BE2C (cell line): ENCODE results near the gene PKMYT1.

Source experiments
- DNase-seq: peaks from one replicate; pipeline ENCODE4 v3.0.0-alpha.2; 2020
- H3K27me3 ChIP-seq: fragments of 250-450 bp; sonication (Bioruptor Pico); 2 replicates; pipeline ENCODE4 v1.5.1; 2020; ENCODE audit warnings: mild to moderate bottlenecking
- H3K36me3 ChIP-seq: fragments of 250-450 bp; sonication (Bioruptor Pico); 2 replicates; pipeline ENCODE4 v1.5.1; 2020; ENCODE audit warnings: mild to moderate bottlenecking
- H3K4me1 ChIP-seq: fragments of 250-450 bp; sonication (Bioruptor Pico); 2 replicates; pipeline ENCODE4 v1.5.1; 2020
- H3K4me3 ChIP-seq: 2 replicates; pipeline ENCODE4 v1.5.1; 2011; ENCODE audit warnings: low read depth, low read length
- H3K9me3 ChIP-seq: fragments of 250-450 bp; sonication (Bioruptor Pico); 2 replicates; pipeline ENCODE4 v1.5.1; 2020
- TF ChIP-seq, protein P1 (sequence below): IDR thresholded peaks from 2 replicates; pipeline ENCODE4 v1.5.1; 2012; ENCODE audit warnings: mild to moderate bottlenecking, low read depth, low read length

Gene PKMYT1

DNA sequence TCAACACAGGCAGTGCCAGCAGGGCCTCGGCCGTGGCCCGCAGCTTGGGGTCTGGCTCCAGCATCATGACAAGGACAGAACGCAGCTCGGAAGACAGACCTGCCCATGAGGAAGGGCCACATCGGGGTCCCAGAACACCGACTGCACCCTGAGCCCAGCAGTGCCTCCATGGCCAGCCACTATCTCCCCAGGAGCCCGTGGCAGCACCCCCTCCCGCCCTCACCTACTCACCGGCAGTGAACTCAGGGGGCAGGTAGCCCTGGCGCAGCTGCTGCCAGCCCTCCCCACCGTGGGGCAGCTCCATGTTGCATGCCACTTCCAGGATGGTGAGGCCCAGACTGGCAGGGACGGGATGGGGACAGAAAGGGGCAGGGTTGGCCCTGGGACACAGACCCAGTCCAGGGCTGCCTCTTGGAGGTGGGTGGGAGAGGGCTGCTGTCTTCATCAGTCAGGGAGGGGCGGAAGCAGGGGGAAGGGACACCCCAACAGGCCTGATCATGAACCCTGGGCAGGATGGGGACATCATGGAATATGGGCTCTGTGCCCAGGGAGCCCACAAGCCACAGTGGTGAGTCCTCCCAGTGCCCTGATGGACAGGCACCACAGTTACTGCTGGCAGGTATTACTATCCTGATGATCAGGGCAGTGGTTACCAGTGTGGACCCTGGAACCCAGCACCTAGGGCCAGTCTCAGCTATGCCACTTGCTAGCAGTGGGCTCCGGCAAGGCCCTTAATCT is 5.8 kb downstream of the PKMYT1 start:
- DNase-seq, result no peak
- H3K9me3 ChIP-seq, result no peaks in the 10 kb centered on the region
- H3K4me3 ChIP-seq, result no peak overlapping the region
- TF ChIP-seq, protein P1, sequence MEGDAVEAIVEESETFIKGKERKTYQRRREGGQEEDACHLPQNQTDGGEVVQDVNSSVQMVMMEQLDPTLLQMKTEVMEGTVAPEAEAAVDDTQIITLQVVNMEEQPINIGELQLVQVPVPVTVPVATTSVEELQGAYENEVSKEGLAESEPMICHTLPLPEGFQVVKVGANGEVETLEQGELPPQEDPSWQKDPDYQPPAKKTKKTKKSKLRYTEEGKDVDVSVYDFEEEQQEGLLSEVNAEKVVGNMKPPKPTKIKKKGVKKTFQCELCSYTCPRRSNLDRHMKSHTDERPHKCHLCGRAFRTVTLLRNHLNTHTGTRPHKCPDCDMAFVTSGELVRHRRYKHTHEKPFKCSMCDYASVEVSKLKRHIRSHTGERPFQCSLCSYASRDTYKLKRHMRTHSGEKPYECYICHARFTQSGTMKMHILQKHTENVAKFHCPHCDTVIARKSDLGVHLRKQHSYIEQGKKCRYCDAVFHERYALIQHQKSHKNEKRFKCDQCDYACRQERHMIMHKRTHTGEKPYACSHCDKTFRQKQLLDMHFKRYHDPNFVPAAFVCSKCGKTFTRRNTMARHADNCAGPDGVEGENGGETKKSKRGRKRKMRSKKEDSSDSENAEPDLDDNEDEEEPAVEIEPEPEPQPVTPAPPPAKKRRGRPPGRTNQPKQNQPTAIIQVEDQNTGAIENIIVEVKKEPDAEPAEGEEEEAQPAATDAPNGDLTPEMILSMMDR, result no peak
- H3K27me3 ChIP-seq, result no peaks in the 10 kb centered on the region
- peaks cover 75% of the 10 kb centered on the region for H3K36me3 ChIP-seq
- H3K4me1 ChIP-seq, result peaks cover 23% of the 10 kb centered on the region

DNA sequence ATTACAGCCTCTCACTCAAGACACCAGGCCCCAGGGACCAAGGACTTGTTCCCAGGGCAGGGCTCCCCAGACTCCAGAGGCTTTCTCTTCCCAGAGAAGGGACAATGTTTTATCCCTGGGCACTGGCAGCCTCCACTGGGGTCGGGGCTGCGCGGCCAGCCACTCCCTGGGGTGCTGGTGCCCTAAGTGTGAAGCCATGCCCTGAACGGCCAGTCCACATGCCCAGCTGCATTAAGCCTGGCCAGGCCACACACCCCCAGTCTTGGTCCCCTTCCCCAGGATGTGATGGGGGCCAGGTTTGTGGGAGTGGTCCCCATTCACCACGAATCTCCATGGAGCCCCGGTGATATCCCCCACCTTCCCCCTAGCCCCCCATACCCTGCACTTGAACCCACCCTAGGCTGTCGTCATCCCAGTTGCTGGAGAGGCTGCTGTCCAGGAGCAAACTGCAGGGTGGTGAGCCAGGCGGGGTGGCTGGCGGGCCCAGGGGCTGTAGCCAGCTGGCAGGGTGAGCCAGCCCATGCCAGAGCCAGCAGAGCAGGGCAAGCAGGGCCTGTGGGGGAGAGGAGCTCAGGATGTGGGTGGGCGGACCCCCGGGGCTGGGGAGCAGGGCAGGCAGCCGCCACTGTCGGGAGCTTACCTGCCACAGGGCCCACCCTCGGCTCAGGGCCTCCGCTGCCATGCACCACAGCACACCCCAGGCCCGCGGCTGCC is 6.5 kb downstream of the PKMYT1 start:
- Histone ChIP-seq H3K9me3 (no peaks in the 10 kb centered on the region), H3K4me1 (peaks cover 23% of the 10 kb centered on the region), H3K36me3 (peaks cover 72% of the 10 kb centered on the region), H3K4me3 (no peak overlapping the region), H3K27me3 (no peaks in the 10 kb centered on the region)
- TF ChIP-seq, protein P1, result no peak
- no peak for DNase-seq

DNA sequence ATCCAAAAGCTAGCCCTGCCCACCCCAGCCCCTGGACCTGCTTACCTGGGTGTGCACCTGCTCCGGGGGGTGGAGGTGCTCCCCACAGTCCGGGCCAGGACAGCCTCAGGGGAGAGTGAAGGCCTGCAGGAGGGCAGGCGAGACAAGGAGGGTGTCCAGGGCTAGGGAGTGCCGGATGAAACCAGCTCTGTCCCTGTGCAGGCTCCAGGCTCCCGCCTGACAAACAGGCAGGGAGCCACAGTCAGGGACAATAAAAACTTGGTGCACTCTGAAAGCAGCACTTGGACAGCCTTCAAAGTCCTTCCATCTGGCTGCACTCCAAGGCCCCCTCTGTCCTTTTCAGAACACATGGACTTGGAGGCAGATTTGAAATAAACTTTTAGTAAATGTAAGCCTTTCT is 7.2 kb downstream of the PKMYT1 start:
- TF ChIP-seq, protein P1, result no peak
- Histone ChIP-seq H3K4me3 (no peak overlapping the region), H3K27me3 (no peaks in the 10 kb centered on the region), H3K9me3 (no peaks in the 10 kb centered on the region), H3K4me1 (peaks cover 23% of the 10 kb centered on the region), H3K36me3 (peaks cover 69% of the 10 kb centered on the region)
- no peak for DNase-seq

DNA sequence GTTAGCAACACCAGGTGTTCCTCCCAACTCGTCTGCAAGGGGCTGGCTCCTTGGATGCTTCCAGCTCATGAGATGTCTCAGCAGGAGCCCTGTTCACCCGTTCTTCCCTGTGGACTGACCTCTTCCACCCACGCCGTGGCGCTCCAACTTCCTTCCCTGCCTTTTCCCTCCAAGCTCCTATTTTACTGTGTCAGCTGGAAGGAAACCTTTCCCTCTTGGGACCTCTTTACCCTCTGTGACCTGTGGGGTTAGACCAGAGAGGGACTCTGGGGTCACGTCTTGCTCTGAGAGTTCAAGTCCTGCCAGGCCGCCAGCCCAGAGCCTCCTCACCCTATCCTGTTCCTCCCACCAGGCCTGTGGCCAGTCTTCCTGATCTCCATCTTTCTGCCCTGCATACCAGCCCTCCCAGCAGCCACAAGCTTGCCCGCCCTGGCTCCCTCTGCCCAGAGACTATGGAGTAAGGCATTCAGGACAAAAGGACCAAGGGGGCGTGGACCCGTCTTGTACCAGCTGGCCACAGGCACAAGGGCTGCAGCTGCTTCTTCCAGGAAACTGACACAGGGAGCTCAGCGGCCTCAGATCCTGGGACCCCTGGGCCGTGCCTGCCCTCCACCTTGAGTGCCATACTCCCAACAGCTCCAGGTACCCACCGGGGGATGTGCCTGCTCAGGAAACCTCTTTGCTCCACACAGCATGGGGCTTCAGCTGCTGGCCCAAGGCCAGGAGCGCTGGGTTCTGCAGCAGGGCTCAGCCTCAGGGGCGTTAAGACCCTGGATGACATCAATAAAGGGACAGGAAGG is 8.1 kb downstream of the PKMYT1 start:
- Histone ChIP-seq H3K4me3 (no peak overlapping the region), H3K36me3 (peaks cover 64% of the 10 kb centered on the region), H3K4me1 (peaks cover 23% of the 10 kb centered on the region)

DNA sequence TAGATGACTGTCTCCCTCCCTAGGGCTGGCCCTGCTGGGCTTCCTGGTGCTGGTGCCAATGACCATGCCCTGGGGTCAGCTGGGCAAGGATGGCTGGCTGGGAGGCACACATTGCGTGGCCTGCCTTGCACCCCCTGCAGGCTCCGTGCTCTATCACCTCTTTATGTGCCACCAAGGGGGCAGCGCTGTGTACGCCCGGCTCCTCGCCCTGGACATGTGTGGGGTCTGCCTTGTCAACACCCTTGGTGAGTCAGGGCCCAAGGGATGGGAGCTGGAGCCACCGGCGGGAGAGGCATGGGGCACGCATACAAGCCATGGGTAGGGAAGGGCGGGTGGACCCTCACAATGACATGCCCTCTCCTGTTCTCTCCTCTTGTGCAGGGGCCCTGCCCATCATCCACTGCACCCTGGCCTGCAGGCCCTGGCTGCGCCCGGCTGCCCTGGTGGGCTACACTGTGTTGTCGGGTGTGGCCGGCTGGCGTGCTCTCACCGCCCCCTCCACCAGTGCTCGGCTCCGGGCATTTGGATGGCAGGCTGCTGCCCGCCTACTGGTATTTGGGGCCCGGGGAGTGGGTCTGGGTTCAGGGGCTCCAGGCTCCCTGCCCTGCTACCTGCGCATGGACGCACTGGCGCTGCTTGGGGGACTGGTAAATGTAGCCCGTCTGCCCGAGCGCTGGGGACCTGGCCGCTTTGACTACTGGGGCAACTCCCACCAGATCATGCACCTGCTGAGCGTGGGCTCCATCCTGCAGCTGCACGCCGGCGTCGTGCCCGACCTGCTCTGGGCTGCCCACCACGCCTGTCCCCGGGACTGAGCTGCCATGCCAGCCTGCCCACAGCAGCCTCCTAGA is 8.9 kb downstream of the PKMYT1 start:
- Histone ChIP-seq H3K4me1 (peaks cover 23% of the 10 kb centered on the region), H3K9me3 (no peaks in the 10 kb centered on the region)

More for the DNA sequence above, 8.1 kb downstream of the PKMYT1 start:
- peak; percentile 61 for DNase-seq
- H3K9me3 ChIP-seq, result no peaks in the 10 kb centered on the region
- TF ChIP-seq, protein P1, result no peak
- H3K27me3 ChIP-seq, result no peaks in the 10 kb centered on the region

More for the DNA sequence above, 8.9 kb downstream of the PKMYT1 start:
- Histone ChIP-seq H3K4me3 (no peak overlapping the region), H3K27me3 (no peaks in the 10 kb centered on the region), H3K36me3 (peaks cover 56% of the 10 kb centered on the region)
- TF ChIP-seq, protein P1, result no peak
- no peak for DNase-seq
